Measurements from ENCODE around the gene SLC7A4.
"Not testable (repeated sequence)": the region's sequence is repeated elsewhere in the genome, so short reads cannot be mapped to it uniquely, and the experiment has no call there.

The SLC7A4 gene

DNA sequence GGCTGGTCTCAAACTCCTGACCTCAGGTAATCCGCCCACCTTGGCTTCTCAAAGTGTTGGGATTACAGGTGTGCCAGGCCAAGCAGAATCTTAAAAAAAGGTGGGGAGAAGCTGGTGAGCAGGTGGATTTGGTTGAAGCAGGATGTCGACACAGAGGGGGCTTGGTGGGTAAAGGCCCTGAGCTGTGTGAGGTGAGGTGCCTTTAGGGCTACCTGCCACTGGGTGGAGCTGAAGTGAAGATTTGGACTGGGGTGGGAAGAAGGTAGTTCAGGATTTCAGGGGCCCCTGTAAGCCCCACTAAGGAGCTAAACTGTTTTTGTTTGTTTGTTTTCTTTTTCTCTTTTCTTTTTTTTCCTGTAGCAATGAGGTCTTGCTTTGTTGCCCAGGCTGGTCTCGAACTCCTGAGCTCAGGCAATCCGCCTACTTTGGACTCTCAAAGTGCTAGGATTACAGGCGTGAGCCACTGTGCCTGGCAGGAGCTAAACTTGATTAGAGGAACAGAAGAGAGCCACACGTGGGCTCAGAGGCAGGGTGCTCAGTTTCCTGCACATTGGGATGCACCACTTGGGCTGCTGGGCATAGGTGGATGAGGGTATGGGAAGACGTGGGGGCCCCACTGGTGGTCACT lies 11.4 kb downstream of the SLC7A4 start:
- DNase-seq (ENCODE audit: low read depth) = no peak

DNA sequence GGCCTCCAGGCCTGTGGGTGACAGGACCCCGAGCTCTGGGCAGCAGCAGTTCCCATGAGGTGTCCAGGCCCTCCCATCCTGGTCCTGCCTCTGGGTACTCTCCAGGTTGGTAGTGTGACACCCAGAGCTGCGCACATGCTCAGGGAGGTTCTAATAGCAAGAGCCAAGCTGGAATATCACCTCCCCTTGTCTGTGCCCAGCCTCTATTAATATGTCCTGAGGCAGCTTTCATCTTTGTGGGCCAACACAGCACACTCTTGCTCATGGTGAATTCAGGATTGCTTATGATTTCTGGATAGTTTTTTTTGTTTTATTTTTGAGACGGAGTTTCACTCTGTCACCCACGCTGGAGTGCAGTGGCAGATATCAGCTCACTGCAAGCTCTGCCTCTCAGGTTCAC lies 14.0 kb downstream of the SLC7A4 start:
- no peak for DNase-seq (ENCODE audit: low read depth)

DNA sequence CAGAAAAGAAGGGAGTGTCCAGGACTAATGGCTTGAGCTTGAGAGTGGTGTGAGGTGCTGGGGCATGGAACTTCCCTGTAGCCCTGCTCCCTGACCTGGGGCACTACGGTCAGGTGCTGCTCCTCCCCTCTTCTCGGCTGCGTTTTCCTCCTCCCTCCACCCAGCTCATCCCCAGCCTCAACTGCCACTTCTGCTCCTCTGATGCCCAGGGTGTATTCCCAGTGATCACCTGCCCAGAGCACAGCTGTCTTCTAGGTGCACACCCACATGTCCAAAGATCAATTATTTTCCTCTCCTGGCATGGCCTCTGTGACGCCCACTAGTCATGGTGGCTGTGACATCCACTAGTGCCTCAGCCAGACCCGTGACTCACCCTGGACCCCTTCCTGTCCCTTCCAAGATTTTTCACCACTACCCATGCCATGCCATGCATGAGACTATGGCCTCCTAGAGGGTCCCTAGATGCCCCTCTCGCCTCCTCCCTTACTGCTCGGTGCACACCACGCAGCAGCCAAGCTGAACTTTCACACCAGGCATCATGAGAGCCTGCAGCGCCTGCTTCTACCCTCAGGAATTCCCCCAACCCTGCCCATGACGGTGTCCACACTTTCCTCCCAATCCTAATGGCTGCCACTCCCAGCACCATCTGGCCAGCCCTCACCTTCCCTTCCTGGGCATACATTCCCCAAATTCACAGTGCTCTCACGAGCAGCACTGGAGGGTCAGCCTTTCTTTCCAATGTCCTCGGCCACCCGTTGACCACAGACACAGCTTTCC lies 15.5 kb downstream of the SLC7A4 start:
- no peak for DNase-seq (ENCODE audit: low read depth)

DNA sequence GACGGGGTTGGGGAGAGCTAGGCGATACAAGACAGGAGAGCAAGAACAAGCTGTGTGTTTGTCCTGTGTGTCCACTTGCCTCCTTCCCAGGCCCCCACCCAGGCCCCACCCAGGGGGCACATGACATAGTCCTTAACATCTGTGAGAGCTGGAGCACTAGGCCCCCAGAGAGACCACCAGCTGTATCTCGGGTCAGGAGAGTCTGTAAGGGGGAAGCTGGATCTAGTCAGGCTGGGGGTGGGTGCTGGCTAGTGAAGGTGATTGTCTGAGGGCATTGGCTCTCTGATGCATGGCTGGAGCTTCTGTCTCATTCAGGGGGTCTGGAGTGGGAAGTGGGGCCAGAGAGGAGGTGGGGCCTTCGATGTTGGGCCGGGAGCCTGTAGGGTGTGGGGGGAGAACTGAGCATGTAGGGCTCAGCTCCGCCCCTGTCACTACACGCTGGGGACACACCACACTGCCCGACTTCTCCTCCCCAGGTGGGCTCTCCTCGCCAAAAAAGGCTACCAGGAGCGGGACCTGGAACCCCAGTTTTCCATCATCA lies 16.8 kb downstream of the SLC7A4 start:
- DNase-seq (ENCODE audit: low read depth) = no peak

DNA sequence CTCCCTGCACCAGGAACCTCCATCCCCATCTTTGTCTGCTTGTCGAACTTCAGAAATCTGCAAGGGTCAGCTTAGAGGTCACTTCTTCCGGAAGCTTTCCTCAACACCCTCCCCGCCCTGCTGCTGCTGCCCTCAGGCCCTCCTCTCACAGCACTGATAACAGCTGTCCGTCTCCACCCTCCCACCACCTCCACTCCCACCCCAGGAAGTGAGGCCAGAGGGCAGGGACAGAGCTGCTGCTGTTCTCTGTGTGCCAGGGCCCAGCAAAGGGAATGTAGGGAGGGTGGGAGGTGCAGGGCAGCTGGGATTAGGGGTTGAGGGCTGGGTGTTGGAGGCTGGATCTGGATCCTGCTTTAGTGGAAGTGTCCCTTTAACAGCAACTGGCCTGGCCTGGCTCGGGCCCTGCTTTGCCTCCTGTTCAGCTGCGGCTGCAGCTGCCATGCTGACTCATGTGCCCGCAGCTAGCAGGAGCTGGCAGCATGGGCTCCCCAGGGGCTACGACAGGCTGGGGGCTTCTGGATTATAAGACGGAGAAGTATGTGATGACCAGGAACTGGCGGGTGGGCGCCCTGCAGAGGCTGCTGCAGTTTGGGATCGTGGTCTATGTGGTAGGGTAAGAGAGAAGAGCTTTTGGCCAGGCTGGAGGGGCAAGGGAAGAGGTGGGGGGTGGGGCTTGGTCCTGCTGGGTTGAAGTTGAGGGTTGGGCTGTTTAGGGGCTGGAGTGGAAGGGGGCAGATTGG lies 17.5 kb downstream of the SLC7A4 start, which contains the start of gene P2RX6:
P2RX6 (plus strand) TSS at position 440 of the 740 bp plus-strand sequence; CDS start at position 450, 10 bp downstream.
- no peak for DNase-seq (ENCODE audit: low read depth)

DNA sequence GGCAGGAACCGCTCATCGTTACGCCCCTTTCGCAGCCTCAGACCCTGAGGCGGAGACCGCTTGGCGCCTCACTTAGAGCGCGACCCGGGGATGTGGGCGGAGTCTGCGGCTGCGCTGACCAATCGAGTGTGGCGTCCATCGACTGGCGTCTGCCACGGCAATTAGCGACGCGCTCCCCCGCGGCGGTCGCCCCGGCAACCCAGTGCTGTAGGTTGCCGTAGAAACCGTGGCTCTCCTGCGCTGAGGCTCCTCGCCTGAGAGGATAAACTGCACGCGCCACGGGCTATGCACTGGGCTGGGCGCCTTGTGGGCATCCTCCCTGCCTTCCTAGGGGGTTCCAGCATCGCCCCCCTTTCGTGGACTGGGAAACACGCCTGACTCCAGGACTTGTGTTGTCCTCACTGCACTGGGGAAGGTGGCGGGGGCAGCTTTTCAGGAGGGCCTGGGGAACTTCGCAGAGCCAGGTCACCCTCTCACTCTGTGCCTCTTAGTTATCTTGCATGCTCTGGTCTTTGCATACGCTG lies 18.1 kb downstream of the SLC7A4 start:
- DNase-seq (ENCODE audit: low read depth) = peak; percentile 58

DNA sequence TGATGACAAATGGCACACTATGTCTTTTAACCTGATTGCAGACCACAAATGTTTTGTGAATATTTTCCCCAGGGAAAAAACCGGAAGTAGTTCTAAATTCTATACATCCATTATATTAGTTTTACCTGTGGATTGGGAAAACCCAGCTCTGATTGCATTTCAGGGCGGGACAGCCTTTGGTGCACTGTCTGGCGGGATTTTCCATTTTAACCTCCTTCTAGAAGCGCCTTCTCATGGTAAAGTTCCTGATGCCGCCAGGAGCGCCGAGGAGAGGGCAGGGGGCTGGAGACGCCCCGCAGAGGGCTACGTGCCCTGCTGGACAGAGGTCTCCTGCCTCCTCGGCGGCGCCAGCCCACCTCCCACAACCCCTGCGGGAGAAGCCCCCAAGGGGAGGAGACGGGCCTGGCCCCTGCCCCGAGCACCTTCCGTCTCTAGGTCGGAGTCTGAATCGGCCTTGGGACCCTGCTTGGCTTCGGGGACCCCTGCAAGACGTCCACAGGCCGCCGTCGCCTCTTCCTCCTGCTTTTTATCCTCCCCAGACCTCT lies 18.6 kb downstream of the SLC7A4 start:
- no peak for DNase-seq (ENCODE audit: low read depth)

DNA sequence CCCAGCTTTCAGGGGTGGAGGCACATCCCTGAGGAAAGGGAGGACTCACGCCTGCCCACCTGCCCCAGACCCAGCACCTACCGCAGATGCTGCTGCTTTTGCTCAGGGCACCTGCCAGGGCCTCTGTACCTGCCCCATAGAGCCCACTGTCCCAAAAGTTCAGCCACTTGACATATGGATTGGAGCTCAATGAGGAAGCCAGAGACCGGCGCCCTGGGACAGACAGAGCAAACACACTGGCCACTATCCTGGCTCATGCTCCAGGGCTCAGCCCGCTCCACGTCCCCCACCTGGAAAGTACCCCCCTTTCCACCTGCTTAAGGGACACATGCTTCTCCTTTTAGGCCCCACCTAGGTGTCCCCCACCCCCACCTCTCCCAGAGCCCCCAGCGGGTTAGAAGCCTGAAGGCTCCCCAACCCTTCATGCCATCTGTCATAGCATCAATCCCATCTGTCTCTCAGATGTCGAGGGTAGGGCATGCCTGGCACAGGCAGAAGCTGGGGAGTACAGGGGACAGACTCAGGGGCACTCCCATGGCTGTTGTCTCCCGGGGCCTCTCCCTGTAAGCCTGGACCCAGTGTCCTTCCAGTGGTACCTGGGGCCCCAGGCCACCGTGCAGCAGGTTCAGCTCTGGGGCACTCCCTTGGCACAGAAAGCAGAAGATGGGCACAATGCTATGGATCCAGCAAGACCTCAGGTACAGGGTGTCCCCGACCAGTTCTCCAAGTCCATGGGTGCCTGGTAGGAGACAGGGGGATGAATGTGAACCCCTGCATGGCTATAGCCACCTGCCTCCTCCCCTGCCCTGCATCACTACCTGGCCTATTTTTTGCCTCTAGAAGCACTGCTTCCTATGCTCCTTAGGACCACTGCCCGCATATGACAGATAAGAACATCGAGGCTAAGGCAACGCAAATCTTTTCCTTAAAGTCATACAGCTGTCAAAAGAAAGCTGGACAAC lies 19.6 kb downstream of the SLC7A4 start:
- no peak for DNase-seq (ENCODE audit: low read depth)

DNA sequence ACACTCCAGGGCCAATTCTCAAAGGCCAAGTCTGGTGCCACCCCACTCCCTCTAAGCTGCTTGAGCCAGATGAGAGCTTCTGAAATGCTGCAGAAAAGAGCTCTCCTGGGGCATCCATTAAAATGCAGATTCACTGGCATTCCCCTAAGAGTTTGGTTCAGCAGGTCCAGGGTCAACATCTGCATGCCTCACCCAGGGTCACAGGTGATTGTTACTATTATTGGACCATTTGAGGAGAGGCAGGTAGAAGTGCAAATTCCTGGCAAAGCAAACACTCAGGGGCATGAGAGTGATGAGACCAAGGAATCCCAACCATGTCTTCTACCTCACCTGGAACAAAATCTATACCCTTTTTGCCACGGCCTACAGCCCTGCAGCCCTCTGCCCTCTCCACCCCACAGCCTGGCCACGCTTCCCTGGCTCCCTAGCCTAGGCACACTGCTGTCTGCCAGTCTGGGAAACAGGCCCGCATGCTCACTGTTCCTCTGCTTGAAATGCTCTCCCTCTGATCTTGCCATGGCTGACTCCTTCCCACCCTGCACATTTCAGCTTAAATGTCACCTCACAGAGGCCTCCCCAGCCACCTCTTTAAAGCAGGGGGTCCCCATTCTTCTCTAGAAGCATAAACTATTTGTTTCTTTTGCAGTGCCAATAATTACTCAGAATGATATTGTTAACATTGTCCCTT lies 21.8 kb downstream of the SLC7A4 start:
- DNase-seq (ENCODE audit: low read depth) = no peak

DNA sequence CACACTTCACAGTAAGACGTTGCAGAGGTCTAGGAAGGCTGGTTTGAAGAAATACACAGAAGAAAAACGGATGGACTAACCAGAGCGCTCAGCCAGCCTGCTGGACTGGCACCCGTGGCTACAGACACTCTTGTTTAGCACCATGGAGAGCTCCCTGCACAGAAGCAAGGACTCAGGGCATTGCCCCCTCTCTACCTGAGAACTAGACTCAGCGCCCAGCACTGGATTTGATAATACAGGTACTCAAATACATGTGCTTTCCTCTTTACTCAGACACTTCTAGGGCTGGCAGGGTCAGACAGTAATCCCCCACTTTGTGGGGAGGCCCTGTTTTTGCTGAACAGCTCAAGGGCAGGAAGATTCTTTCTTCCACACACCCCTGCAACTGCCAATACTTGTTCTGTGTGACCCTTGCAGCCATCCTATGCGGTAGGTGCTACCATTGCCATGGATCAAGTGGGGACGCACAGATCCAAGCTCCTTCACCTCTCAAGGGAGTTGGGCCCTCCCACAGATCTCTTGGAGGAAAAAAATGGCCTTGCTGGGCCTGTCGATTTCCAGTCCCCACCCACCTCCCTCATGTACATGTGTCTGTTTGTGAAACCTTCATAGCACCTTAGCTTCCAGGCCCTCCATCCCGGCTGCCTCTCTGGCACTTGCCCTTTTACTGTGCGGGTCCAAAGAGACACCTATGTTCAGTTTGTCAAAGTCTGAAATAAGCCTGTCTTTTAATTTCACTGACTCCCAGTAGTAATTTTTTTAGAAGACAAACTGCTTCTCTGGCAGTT lies 22.5 kb downstream of the SLC7A4 start:
- DNase-seq (ENCODE audit: low read depth) = no peak

DNA sequence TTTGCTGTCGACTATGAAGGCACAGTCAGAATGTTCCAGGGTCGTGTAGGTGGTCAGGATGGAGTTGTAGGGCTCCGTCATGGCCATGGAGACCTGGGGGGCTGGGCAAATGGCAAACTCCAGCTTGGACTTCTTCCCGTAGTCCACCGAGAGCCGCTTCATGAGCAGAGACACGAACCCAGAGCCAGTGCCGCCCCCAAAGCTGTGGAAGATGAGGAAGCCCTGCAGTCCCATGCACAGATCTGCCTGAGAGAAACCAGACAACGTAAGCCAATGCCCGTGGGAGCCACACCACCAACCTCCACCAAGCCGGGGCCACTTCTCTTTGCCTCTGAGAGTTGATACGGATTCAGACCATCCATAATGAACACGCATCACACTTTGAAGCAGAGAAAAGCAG lies 23.2 kb downstream of the SLC7A4 start:
- not testable (repeated sequence) for DNase-seq (ENCODE audit: low read depth)

DNA sequence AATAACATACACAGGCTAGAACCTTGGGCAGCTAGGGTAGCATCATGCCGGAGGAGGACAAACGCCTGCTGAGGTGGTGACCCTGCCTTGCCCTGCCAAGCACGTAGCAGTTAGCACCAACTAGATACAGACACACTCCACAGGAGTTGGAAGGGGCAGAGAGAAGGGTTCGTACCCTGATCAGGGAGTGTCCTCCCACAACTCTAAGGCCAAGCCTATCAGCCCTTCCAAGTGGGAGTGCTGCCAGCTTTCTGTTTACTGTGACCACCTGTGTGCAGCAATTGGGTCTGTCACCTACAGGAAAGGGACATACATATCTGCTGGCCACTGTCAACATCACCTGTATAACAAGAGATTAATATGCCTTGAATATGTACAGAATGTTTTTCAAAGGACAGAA lies 28.6 kb downstream of the SLC7A4 start:
- no peak for DNase-seq (ENCODE audit: low read depth)

DNA sequence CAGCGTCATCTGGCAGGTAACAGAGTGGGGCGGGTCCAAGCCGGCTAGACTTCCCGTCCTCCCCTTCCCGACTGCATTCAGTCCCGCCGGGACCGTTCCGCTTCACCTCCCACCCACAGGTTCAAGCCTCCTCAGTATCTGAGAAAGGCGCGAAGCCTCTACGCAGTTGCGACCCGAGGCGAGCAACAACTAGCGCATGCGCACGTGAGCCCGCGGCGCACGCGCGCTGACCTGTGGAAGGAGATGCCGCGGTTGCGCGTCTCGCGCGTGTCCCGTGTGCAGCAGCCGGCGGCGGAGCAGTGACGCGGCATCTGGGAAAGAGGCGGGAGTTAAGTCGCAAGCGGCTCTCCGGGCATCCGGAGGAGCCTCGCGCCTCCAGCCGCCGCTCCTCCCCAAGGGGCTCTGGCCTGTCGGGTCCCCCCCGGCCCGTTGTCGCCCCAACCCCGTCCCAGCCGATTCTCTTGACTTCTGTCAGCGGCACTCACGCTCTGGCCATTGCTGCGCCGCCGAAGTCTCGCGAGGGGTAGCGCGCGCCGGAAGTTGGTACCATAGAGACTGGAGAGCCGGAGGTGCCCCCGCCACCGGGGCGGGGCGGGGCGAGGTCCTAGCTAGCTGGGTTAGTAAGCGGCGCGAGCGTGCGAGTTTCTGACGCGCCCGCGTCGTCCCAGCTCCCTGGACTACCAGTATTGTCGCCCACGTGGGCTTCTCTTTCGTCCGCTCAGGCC lies 30.6 kb downstream of the SLC7A4 start, which contains the start of gene THAP7:
THAP7 (minus strand) TSS at position 518 of the 725 bp plus-strand sequence; CDS start at position 311, 207 bp downstream.
- DNase-seq (ENCODE audit: low read depth) = peak; percentile 80

DNA sequence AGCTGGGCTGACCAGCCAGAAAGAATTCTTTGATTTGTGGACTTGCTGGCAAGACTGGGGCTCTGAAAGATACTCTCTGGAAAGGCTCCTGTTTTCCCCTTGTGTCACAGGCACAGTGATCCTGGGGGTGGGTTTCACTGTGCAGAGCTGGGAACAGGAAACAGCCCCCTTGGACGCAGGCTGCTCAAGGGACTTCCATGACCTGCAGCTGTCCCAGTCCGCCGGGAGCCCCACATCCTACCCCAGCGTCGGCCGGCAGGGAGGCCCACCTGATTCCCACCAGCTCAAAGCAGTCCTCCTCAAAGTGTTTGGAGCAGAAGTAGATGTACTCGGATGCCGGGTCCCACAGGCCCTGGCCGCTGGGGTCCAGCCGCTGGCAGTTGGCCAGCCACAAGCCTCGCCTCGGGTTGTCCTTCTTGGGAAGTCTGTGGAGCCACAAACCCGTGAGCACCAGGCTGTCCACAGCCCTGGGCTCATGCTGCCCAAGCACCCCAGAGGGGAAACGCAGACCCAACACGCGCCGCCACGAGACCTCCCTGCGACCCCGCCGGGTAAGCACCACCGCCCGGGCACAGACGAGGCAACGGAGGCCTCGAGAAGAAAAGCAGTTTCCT lies 31.3 kb downstream of the SLC7A4 start:
- no peak for DNase-seq (ENCODE audit: low read depth)

DNA sequence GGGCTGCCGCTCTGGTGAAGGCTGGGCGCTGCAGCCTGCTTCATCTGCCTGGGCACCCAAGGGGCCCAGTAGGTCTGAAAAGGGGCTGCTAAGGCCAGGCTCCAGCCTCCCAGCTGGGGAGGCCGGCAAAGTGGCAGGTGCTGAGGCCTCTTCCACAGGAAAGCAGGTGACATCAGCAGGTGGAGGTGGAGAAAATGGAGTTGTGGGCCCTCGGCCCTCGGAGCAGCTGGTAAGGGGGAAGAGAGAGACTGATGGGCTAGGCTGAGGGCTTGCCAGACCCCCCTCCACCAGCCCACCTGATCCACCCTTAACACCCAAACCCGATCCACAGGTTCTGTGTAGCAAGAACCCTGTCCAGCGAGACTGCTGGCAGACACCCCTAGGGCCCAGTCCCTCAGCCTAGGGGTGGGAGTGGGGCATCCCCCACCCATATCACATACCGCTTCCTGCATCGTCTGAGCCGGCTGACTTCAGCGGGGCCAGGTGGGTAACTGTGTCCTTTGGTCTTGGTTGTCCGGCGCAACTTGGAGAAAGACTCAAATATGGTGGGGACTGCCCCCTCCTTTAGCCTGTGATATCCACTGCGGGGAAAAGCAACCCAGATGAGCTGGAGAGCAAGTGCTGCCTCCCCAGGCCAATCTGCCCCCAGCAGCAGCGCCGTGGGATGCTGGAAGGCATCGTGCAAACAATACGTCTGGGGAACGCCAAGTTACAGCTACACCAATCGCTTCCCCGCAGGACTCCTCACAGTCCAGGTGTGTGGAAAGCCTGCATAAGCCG lies 32.0 kb downstream of the SLC7A4 start:
- DNase-seq (ENCODE audit: low read depth) = no peak

DNA sequence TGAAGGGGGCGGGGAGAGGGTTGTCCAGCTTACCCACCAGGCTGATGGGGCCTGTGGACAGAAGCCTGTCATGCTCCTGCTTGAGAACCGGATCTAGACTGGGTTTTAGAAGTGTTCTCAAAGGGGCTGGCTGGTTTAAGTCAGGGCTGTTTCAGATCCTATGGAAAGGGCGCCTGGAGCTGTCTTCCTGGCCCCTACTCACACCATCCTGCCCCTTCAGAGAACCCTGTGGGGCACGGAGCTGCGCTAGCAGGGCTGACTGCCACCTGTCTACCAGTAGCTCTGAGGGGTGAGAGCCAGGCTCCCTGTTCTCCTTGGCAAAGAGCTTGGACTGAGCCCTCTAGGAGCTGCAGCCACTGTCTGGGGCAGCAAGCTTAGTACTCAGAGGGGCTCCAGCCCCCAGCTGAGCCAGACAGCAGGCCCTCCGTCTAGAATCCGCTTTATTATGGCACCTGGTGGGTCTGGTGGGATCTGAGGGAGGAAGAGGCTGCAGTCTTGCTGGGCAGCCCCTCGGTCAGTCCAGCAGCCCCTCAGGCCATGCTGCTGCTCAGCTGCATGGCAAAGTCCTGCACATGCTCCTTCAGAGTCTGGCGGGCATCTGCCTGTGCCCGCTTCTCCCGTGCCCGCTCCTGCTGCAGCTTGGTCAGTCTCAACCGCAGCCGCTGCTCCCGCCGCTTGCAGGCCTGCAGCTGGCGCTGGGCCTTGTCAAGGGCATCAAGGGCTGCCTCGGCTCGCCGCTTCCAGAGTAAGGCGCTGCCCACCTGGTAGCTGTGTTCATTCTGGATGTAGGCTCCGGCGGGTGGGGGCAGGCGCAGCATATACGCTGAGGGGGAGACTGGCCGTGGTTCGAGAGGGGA lies 32.8 kb downstream of the SLC7A4 start:
- DNase-seq (ENCODE audit: low read depth) = no peak
